Suprapubic skin (tissue), 4 donors: ENCODE results near the gene KRT76. TPM values are rescaled to one million over a fixed set of nuclear protein-coding genes. Genes with fewer than 3 reads are reported as not detected.

Source experiments
- DNase-seq, 2 donors: peaks; one replicate each; pipeline ENCODE4 v3.0.0-alpha.2; 2019; ENCODE audit warnings: low spot score in 2 of 2
- H3K27ac ChIP-seq: fragments of 200-600 bp; sonication (generic); one replicate; pipeline ENCODE4 v1.5.1; 2019
- H3K27me3 ChIP-seq: fragments of 200-600 bp; sonication (generic); one replicate; pipeline ENCODE4 v1.5.1; 2019
- H3K36me3 ChIP-seq: fragments of 200-600 bp; sonication (generic); one replicate; pipeline ENCODE4 v1.5.1; 2019
- H3K4me1 ChIP-seq: fragments of 200-600 bp; sonication (generic); one replicate; pipeline ENCODE4 v1.5.1; 2019
- H3K4me3 ChIP-seq: fragments of 200-600 bp; sonication (generic); one replicate; pipeline ENCODE4 v1.5.1; 2019; ENCODE audit warnings: mild to moderate bottlenecking
- H3K9me3 ChIP-seq: fragments of 200-600 bp; sonication (generic); one replicate; pipeline ENCODE4 v1.5.1; 2019
- CTCF ChIP-seq, 2 donors: fragments of 200-600 bp in 1 of 2; fragments of 450-650 bp in 1 of 2; sonication (generic) in 1 of 2; IDR thresholded peaks; one replicate each; pipeline ENCODE4 v1.5.1; 2016 to 2019; ENCODE audit warnings: antibody characterized with exemption in 2 of 2, mild to moderate bottlenecking in 1 of 2, moderate library complexity in 1 of 2
- EP300 ChIP-seq: sonication (generic); formaldehyde crosslinking; IDR thresholded peaks from one replicate; pipeline ENCODE4 v1.6.1; 2017; ENCODE audit warnings: antibody characterized with exemption
- POLR2A ChIP-seq, 2 donors: fragments of 450-650 bp; IDR thresholded peaks; one replicate each; pipeline ENCODE4 v1.6.1; 2017; ENCODE audit warnings: antibody characterized with exemption in 2 of 2, mild to moderate bottlenecking in 2 of 2, moderate library complexity in 2 of 2
- POLR2AphosphoS5 ChIP-seq, 3 donors: sonication (generic); formaldehyde crosslinking; IDR thresholded peaks; one replicate each; pipeline ENCODE4 v1.6.1; 2017; ENCODE audit warnings: antibody characterized with exemption in 3 of 3
- WGBS: methylation state at CpG from one replicate; pipeline ENCODE4 v1.1.5; 2018; 5-methylcytosine and 5-hydroxymethylcytosine counted together
- total RNA-seq, 4 donors: library from RNA; depleted of rRNA; stranded (reverse); fragments of >200 nt; gene quantifications; one replicate each; pipeline ENCODE4 v1.1.0, GENCODE V29; 2016

The KRT76 gene
- total RNA-seq, 4 donors from 2014 or later: not detected

GRCh38 chr12:52788876-52789636 lies 11.9 kb upstream of the KRT76 start:
- Histone ChIP-seq H3K27ac (no peak overlapping the region), H3K4me1 (peaks cover 11% of the 10 kb centered on the region), H3K9me3 (no peaks in the 10 kb centered on the region), H3K27me3 (peaks cover 33% of the 10 kb centered on the region), H3K36me3 (no peaks in the 10 kb centered on the region), H3K4me3 (no peak overlapping the region)
- 94% methylated on average over 11 of the region's 11 CpGs for WGBS
- DNase-seq: peak in 1 of 2 donors; percentile 70
- no peak for TF ChIP-seq EP300
- no peak for TF ChIP-seq CTCF (IDR thresholded peaks at IDR 0.05)
- no peak for TF ChIP-seq POLR2AphosphoS5 (IDR thresholded peaks at IDR 0.05)
- no peak for TF ChIP-seq POLR2A (IDR thresholded peaks at IDR 0.05)

GRCh38 chr12:52788192-52788875 lies 11.2 kb upstream of the KRT76 start:
- peaks cover 33% of the 10 kb centered on the region for H3K27me3 ChIP-seq

GRCh38 chr12:52787324-52788191 lies 10.4 kb upstream of the KRT76 start:
- Histone ChIP-seq H3K36me3 (no peaks in the 10 kb centered on the region), H3K4me1 (peaks cover 11% of the 10 kb centered on the region), H3K9me3 (no peaks in the 10 kb centered on the region), H3K4me3 (no peak overlapping the region), H3K27me3 (peaks cover 30% of the 10 kb centered on the region), H3K27ac (no peak overlapping the region)
- no peak for TF ChIP-seq EP300
- no peak for TF ChIP-seq POLR2A (IDR thresholded peaks at IDR 0.05)
- no peak for TF ChIP-seq CTCF (IDR thresholded peaks at IDR 0.05)
- TF ChIP-seq POLR2AphosphoS5 (IDR thresholded peaks at IDR 0.05): no peak
- WGBS: 71% methylated on average over 6 of the region's 6 CpGs
- DNase-seq: peak in 1 of 2 donors; percentile 60

More at GRCh38 chr12:52788192-52788875, 11.2 kb upstream of the KRT76 start:
- WGBS: 71% methylated on average over 6 of the region's 6 CpGs
- Histone ChIP-seq H3K4me1 (peaks cover 11% of the 10 kb centered on the region), H3K36me3 (no peaks in the 10 kb centered on the region), H3K9me3 (no peaks in the 10 kb centered on the region), H3K27ac (no peak overlapping the region), H3K4me3 (no peak overlapping the region)
- no peak for TF ChIP-seq POLR2A (IDR thresholded peaks at IDR 0.05)
- TF ChIP-seq CTCF (IDR thresholded peaks at IDR 0.05): no peak
- TF ChIP-seq EP300: no peak
- TF ChIP-seq POLR2AphosphoS5 (IDR thresholded peaks at IDR 0.05): no peak
- peak in 1 of 2 donors; percentile 55 for DNase-seq

- H3K4me3 ChIP-seq: no peak overlapping the region
- no peaks in the 10 kb centered on the region for H3K9me3 ChIP-seq
- TF ChIP-seq POLR2A (IDR thresholded peaks at IDR 0.05): no peak
- peak in 1 of 2 donors; percentile 8 for DNase-seq
- H3K4me1 ChIP-seq: peaks cover 7% of the 10 kb centered on the region
- H3K27me3 ChIP-seq: peaks cover 11% of the 10 kb centered on the region
- H3K36me3 ChIP-seq: no peaks in the 10 kb centered on the region
- H3K27ac ChIP-seq: no peak overlapping the region
- WGBS: 93% methylated on average over 3 of the region's 3 CpGs
Observed at GRCh38 chr12:52784909-52785308, 7.8 kb upstream of the KRT76 start.

GRCh38 chr12:52783563-52784316 lies 6.6 kb upstream of the KRT76 start:
- no peak overlapping the region for H3K4me3 ChIP-seq
- WGBS: 84% methylated on average over 7 of the region's 7 CpGs
- DNase-seq: peak in 1 of 2 donors; percentile 47
- H3K4me1 ChIP-seq: no peaks in the 10 kb centered on the region
- no peaks in the 10 kb centered on the region for H3K9me3 ChIP-seq
- no peak overlapping the region for H3K27ac ChIP-seq
- TF ChIP-seq POLR2A (IDR thresholded peaks at IDR 0.05) (no peak), CTCF (IDR thresholded peaks at IDR 0.05) (no peak), POLR2AphosphoS5 (IDR thresholded peaks at IDR 0.05) (no peak), EP300 (no peak)
- H3K27me3 ChIP-seq: peaks cover 4% of the 10 kb centered on the region
- no peaks in the 10 kb centered on the region for H3K36me3 ChIP-seq
